Measurements from ENCODE around the gene DLG5.

DNA sequence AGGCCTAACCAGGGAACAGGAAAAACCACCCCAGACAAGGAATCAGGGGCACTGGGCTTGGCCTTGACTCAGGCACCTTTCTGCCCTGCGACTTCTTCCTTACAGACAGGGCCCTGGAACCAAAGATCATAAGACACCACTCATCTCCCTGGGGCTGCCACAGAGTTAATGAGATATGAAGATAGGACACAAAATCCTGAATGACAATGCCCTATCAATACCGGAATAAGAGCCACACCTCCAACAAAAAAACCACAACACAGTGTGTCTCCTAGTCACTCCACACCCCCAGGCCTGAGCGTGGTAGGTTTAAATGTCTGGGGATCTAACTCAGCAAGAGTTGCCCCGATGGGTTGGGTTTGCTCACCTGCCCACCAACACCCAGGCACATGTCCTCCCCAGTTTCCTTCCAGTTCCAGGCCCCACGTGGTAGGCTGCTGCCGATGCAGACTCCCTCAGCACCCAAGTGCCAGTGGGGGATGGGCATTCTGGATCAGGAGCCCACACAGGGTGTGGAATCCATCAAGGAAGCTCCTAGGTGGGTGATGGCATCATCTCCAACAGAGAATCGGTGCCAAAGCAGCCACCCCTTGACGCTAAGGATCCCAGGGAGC lies 3.9 kb downstream of the DLG5 start:
- TF ChIP-seq CTCF (IDR thresholded peaks at IDR 0.05) (no peak), POLR2A (IDR thresholded peaks at IDR 0.05) (no peak), POLR2AphosphoS5 (IDR thresholded peaks at IDR 0.05) (no peak), EP300 (IDR thresholded peaks at IDR 0.05) (no peak)
